Measurements from ENCODE around the gene ATP8B3.

GRCh38 chr19:1846517-1847204, 34.6 kb upstream of the ATP8B3 start:
- no peak for TF ChIP-seq CTCF (conservative IDR thresholded peaks at IDR 0.05; ENCODE audit: low read depth in 2 of 2)
- no peak for TF ChIP-seq JUNB (IDR thresholded peaks at IDR 0.05; ENCODE audit: unreplicated experiment)
- no peak for TF ChIP-seq POLR2AphosphoS5 (IDR thresholded peaks at IDR 0.05; ENCODE audit: low read depth)
- TF ChIP-seq EZH2 (IDR thresholded peaks at IDR 0.05; ENCODE audit: low read depth, unreplicated experiment) = no peak

All from GM23338 (cell line).